NCI-H2171 treated with DMSO at 0.1 percent for 48 hours (cell line): ENCODE results near the gene DNAH1.

ENCODE experiments used
- DNase-seq: peaks from one replicate; lab custom pipeline; 2025; lab: John Stamatoyannopoulos, UW

Gene DNAH1

GRCh38 chr3:52446631-52447511 is 130.8 kb downstream of the DNAH1 start:
- peak; percentile 19 for DNase-seq

GRCh38 chr3:52447512-52448355 is 131.6 kb downstream of the DNAH1 start:
- DNase-seq = no peak
